ENCODE data around the gene ZSCAN5B.
"Not testable (repeated sequence)": the region's sequence is repeated elsewhere in the genome, so short reads cannot be mapped to it uniquely, and the experiment has no call there.

Gene ZSCAN5B

DNA sequence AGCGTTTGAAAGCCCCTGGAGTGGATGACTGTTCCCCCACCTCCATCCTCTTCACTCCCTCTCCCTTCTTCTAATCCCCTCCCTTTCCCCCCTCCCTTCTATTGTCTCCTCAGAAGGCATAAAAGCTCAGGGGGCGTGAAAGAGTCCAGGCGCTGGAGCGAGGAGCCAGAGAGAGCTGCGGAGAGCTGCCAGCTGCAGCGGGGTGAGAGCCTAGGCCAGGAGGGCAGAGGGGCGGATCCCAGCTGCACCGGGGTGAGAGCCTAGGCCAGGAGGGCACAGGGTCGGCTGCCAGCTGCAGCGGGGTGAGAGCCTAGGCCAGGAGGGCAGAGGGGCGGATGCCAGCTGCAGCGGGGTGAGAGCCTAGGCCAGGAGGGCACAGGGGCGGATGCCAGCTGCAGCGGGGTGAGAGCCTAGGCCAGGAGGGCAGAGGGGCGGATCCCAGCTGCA lies 21.7 kb downstream of the ZSCAN5B start, which contains the start of gene GALP:
TSS of gene GALP (plus strand) at position 148 of the 447 bp plus-strand sequence. CDS start 1,101 bp downstream, outside the sequence.
- not testable (repeated sequence) for DNase-seq

- no peak for DNase-seq
Observed at GRCh38 chr19:56174550-56174949, 23.0 kb downstream of the ZSCAN5B start.

GRCh38 chr19:56174086-56174485 lies 23.5 kb downstream of the ZSCAN5B start:
- DNase-seq: no peak

- DNase-seq: no peak
Observed at GRCh38 chr19:56170261-56170660, 27.3 kb downstream of the ZSCAN5B start.

DNA sequence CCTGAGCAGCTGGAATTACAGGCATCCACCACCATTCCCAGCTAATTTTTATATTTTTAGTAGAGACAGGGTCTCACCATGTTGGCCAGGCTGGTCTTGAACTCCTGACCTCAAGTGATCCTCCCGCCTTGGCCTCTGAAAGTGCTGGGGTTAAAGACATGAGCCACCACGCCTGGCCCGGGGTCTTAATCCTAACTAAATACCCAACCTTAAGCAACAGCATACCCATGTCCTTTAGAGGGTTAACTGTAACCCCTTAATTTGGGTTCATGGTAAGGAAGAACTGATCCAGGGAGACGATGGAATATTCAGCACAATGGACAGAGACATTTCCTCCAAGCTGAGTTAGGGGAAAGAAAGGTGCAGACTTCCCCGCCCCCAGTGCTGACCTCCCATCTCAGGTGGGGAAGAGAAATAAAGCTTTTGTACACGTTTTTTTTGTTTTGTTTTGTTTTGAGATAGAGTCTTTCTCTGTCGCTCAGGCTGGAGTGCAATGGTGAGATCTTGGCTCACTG lies 30.5 kb downstream of the ZSCAN5B start:
- peak; percentile 41 for DNase-seq

DNA sequence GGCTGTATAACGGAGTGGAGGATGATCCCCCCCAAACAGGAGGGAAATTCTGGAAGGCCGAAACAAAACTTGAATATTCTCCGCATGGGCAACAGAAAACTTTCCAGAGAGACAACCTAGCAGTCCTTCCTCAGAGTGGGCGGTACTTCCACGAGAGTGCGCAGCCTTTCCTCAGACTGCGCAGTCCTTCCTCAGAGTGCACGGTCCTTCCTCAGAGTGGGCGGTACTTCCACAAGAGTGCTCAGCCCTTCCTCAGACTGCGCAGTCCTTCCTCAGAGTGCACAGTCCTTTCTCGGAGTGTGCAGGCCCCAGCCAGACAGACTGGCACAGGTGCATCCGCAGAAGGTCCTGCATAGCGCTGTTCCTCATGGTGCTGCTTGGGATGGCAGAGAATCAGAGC lies 34.5 kb downstream of the ZSCAN5B start:
- DNase-seq: no peak

DNA sequence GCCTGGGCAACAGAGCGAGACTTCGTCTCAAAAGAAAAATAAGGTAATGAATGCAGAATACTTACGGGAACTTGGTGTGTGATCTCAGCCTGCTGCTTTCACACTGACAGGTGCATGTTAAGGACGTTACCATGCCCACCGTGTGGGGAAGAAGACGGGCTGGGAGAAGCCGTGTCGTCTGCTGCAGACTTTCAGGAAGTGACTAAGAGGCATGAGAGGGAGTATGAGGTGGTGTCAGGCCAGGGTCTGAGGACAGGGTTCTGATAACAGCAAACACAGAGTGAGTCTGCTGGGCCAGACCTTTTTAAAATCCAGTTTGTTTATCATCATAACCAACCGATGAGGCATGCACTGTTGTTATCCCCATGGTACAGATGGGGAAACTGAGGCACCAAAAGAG lies 35.3 kb downstream of the ZSCAN5B start:
- peak; percentile 52 for DNase-seq

- no peak for DNase-seq
Observed at GRCh38 chr19:56161534-56161933, 36.0 kb downstream of the ZSCAN5B start.

DNA sequence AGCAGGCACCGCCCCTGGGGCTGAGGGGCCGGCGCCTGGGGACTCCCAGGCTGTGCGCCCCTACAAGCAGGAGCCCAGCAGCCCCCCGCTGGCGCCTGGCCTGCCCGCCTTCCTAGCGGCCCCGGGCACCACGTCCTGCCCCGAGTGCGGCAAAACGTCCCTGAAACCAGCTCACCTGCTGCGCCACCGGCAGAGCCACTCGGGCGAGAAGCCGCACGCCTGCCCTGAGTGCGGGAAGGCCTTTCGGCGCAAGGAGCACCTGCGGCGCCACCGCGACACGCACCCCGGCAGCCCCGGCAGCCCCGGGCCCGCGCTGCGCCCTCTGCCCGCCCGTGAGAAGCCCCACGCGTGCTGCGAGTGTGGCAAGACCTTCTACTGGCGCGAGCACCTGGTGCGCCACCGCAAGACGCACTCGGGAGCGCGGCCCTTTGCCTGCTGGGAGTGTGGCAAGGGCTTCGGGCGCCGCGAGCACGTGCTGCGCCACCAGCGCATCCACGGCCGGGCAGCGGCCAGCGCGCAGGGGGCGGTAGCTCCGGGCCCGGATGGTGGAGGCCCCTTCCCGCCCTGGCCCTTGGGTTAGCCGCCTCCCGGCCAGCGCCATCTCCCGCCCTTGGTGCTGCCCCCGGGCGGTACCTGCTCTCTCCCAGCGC lies 37.8 kb downstream of the ZSCAN5B start:
- DNase-seq: no peak

- DNase-seq: no peak
Observed at GRCh38 chr19:56159009-56159559, 38.5 kb downstream of the ZSCAN5B start.

DNA sequence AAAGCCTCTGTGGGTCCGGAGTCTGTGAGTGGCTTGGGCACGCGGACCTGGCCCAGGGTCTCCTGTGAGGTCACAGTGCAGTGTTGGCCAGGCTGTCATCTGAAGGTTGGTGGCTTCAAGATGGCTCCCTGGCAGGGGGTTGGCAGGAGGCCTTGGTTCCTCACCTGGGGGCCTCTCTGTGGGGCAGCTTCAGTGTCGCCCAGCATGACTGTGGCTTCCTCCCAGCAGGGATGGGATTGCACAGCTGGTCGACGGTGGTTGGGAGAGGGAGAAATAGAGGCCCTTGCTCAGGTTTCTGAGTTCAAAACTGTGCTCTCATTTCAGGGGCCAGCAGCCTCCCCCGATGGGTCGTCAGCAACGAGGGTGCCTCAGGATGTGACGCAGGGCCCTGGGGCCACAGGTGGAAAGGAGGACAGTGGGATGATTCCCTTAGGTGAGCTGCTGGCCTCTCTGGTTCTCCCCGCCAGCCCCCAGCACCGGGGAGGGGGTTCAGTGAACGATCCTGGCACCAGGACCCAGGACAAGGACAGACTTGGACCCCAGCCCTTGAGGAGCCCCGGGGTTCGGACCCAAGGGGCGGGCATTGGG lies 39.3 kb downstream of the ZSCAN5B start:
- DNase-seq: no peak

DNA sequence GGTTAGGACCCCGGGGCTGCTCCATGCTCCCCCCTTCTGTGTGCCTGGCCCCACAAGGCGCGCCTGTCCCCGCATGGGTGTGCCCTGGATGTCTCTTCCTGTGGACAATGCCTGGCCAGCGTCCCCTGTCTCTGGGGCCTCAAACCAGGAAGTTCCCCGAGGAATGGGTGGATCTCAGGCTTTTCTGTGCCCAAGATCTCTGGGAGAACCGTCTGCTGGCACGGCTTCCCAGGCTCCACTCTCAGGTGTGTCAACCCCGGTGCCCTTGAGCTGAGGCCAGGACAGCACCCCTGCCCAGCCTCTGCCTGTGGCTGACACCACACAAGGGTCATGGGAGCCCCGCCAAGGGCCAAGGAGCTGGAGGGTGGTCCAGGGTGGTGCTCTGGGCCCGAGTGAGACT lies 40.8 kb downstream of the ZSCAN5B start:
- DNase-seq: no peak

DNA sequence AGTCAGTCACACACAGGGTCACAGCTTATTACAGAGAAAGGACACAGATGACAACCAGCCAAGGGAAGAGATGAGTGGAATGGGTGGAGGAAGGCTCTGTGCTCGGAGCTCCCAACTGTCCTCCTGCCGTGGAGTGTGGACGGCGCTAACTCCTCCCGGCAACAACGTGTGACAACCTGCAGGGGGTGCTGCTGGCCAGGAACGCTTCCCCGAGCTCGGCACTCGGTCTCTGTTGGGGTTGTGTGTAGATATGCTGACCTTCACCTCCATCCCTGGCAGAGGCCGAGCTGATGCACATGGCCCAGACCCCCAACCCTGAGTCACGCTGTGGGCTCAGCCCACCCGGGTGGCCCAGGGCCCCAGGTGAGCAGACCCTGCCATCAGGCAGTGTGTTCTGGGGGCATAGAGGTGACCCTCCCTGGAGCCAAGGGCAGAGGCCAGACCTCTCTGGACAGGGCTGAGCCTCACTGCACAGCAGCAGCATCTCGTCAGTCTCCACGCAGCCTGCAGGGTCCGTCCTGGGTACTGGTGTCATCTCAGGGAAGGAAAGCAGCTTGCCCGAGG lies 42.4 kb downstream of the ZSCAN5B start:
- no peak for DNase-seq

GRCh38 chr19:56153507-56153906 lies 44.1 kb downstream of the ZSCAN5B start:
- DNase-seq: no peak

GRCh38 chr19:56152644-56153043 lies 44.9 kb downstream of the ZSCAN5B start:
- no peak for DNase-seq

GRCh38 chr19:56150358-56150757 lies 47.2 kb downstream of the ZSCAN5B start:
- no peak for DNase-seq

DNA sequence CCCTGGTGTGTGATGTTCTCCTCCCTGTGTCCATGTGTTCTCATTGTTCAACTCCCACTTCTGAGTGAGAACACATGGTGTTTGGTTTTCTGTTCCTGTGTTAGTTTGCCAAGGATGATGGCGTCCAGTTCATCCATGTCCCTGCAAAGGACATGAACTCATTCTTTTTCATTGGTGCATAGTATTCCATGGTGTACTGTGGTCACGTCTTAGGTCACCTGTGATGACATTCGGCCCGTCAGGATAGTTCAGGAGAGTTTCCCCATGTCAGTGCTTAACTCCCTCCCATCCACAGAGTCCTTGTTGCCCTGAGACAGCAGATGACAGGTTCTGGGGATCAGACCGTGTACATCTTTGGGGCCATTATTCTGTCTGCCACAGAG lies 47.9 kb downstream of the ZSCAN5B start:
- no peak for DNase-seq

GRCh38 chr19:56148955-56149655 lies 48.5 kb downstream of the ZSCAN5B start:
- not testable (repeated sequence) for DNase-seq

DNA sequence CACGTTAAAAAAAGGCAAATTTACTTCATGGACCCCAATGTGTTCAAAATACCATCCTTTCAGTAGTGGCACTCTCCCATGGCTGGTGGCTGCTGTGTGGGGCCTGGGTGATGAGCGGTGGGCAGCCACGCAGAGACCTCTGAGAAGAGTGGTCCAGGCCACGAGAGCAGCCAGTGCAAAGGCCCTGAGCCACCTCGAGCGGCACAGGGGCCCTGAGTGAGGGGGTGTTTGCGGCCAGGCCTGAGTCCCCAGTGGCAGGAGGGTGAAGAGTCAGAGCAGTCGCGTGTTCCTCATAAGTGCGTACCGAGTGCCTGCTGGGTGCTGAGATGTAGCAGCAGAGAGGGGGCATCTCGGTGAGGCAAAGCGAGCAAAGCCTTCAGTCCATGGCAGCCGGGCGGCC lies 49.5 kb downstream of the ZSCAN5B start:
- DNase-seq: no peak

DNA sequence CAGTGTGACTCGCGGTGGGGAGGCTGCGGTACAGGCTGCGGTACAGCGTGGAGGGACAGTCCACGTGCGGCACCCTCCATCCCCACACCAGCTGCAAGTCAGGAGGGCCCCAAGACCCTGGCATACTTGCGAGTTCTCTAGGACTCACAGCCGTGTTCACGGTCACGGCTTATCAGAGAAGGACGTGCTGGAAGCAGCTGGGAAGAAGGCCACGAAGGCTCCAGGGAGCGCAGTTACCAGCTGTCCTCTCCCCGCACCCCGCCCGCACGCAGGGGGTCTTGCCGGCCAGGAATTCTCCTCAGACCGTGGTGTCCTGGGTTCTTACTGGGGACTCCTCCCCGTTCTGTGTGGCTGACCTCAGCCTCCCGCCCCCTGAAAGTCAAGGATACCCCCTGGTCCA lies 50.3 kb downstream of the ZSCAN5B start:
- DNase-seq: no peak

DNA sequence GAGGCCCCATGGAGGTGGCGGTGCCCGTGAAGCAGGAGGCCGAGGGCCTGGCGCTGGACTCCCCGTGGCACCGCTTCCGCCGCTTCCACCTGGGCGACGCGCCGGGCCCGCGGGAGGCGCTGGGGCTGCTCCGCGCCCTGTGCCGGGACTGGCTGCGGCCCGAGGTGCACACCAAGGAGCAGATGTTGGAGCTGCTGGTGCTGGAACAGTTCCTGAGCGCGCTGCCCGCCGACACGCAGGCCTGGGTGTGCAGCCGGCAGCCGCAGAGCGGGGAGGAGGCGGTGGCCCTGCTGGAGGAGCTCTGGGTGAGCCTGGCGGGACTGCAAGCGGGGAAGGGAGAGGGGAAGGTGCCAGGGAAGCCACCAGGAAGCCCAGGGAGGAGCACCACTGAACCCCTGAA lies 50.7 kb downstream of the ZSCAN5B start:
- DNase-seq: no peak

GRCh38 chr19:56145698-56146097 lies 51.9 kb downstream of the ZSCAN5B start:
- DNase-seq: no peak

DNA sequence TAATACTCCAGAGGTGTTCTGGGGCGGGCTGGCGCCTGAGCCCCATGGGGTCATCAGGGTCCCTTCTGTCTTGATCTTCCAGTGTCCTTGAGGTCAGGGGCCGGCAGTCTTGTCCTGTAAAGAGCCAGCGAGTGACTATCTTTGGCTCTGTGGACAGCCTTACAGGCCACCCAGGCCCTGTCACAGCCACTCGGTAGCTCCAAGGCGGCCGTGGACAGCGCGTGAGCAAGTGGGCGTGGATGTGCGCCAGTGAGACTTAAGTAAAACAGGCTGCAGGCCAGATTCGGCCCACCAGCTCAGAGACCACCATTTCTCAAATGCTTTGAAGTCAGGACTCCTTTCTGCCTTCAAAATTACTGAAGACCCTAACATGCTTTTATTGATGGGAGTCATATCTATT lies 52.8 kb downstream of the ZSCAN5B start:
- DNase-seq: no peak

All from OCI-M1 (cell line).